Spleen (tissue), 11 donors: ENCODE results near the gene LCN10. TPM values are rescaled to one million over a fixed set of nuclear protein-coding genes. Genes with fewer than 3 reads are reported as not detected.

Source experiments
- DNase-seq: peaks from one replicate; pipeline ENCODE4 v3.0.0-alpha.2; 2020
- H3K27ac ChIP-seq, 8 donors: fragments of 200-600 bp; sonication (generic) in 7 of 8; 1 replicate in 4 of 8; 2 replicates in 4 of 8; pipeline versions ENCODE4 v1.5.0 to v1.8.0; 2016 to 2021; ENCODE audit warnings: inconsistent platforms in 4 of 8, mild to moderate bottlenecking in 4 of 8, moderate library complexity in 1 of 8
- H3K27me3 ChIP-seq, 7 donors: fragments of 200-600 bp; sonication (generic) in 6 of 7; replicated peaks in 1 of 7; 1 replicate in 4 of 7; 2 replicates in 3 of 7; pipeline versions ENCODE4 v1.5.0 to v1.8.0; 2016 to 2021; ENCODE audit warnings: inconsistent platforms in 3 of 7, mild to moderate bottlenecking in 1 of 7
- H3K36me3 ChIP-seq, 6 donors: fragments of 200-600 bp; sonication (generic) in 5 of 6; 1 replicate in 4 of 6; 2 replicates in 2 of 6; pipeline versions ENCODE4 v1.5.0 to v1.8.0; 2016 to 2021; ENCODE audit warnings: inconsistent platforms in 2 of 6
- H3K4me1 ChIP-seq, 6 donors: fragments of 200-600 bp; sonication (generic) in 5 of 6; 1 replicate in 3 of 6; 2 replicates in 3 of 6; pipeline versions ENCODE4 v1.5.0 to v1.8.0; 2016 to 2021; ENCODE audit warnings: inconsistent platforms in 3 of 6
- H3K4me3 ChIP-seq, 8 donors: fragments of 200-600 bp; sonication (generic) in 7 of 8; 1 replicate in 4 of 8; 2 replicates in 4 of 8; pipeline versions ENCODE4 v1.5.0 to v1.8.0; 2016 to 2021; ENCODE audit warnings: inconsistent platforms in 4 of 8, mild to moderate bottlenecking in 4 of 8, moderate library complexity in 2 of 8
- H3K9me3 ChIP-seq, 8 donors: fragments of 200-600 bp; sonication (generic) in 7 of 8; 1 replicate in 4 of 8; 2 replicates in 4 of 8; pipeline versions ENCODE4 v1.5.0 to v1.8.0; 2016 to 2021; ENCODE audit warnings: inconsistent platforms in 4 of 8
- POLR2A ChIP-seq, 3 donors: fragments of 450-650 bp; IDR thresholded peaks; one replicate each; pipeline ENCODE4 v1.5.1; 2017; ENCODE audit warnings: antibody characterized with exemption in 3 of 3, mild to moderate bottlenecking in 1 of 3
- POLR2AphosphoS5 ChIP-seq, 3 donors: sonication (generic); formaldehyde crosslinking; IDR thresholded peaks; one replicate each; pipeline ENCODE4 v1.5.1; 2017; ENCODE audit warnings: antibody characterized with exemption in 3 of 3
- WGBS, 5 donors: extraction: QIAGEN DNeasy Blood & Tissue Kit in 3 of 5; methylation state at CpG; one replicate each; pipeline versions ENCODE4 v1.1.5 to v1.1.7; 2013 to 2018; 5-methylcytosine and 5-hydroxymethylcytosine counted together
- intact Hi-C: fragments of 100-400 bp; cut with DNase I; formaldehyde crosslinking; loops from one replicate; pipeline ENCODE4 v1.15.0; 2023; ENCODE audit warnings: low total_unique reads
- polyA plus RNA-seq, 3 donors: library from polyadenylated mRNA; stranded (reverse); fragments of 200-250 nt; gene quantifications; one replicate each; pipeline ENCODE4 v1.2.1, GENCODE V29; 2013
- total RNA-seq, 7 donors: library from RNA; depleted of rRNA in 3 of 7; stranded (reverse); fragments of >200 nt in 3 of 7; fragmentation: NEBNext Ultra II Directional in 4 of 7; extraction: Animal tissue kit (Norgen Biotek cat#: 25700) in 4 of 7; gene quantifications; one replicate each; pipeline versions ENCODE4 v1.1.0 to v1.2.1, GENCODE V29; 2016 to 2021
- TF ChIP-seq, protein P1 (sequence below), 11 experiments: fragments of 200-600 bp in 7 of 11; fragments of 450-650 bp in 4 of 11; sonication (generic) in 4 of 11; IDR thresholded peaks in 8 of 11; conservative IDR thresholded peaks in 3 of 11; 1 replicate in 7 of 11; 2 replicates in 4 of 11; pipeline versions ENCODE4 v1.4.0 to v1.8.0; 2016 to 2021; ENCODE audit warnings: antibody characterized with exemption in 11 of 11, inconsistent platforms in 4 of 11, mild to moderate bottlenecking in 1 of 11
- donor health status: healthy with polysubstance abuse.
- donor health status: DM: no; HTN: no; CAD: no; lungs with moderate emphysema.
- donor health status: DM: no; HTN: no; CAD: no.
- donor health status: Bipolar disorder and iron deficiency.
- donor health status: healthy.
- donor health status: DM: no; HTN: no; CAD: no.
- donor health status: DM: yes; HTN: yes; CAD: no.

LCN10 gene
- total and polyA plus RNA-seq, 10 donors = 7.2 to 41.3 (median 15.8) TPM

DNA sequence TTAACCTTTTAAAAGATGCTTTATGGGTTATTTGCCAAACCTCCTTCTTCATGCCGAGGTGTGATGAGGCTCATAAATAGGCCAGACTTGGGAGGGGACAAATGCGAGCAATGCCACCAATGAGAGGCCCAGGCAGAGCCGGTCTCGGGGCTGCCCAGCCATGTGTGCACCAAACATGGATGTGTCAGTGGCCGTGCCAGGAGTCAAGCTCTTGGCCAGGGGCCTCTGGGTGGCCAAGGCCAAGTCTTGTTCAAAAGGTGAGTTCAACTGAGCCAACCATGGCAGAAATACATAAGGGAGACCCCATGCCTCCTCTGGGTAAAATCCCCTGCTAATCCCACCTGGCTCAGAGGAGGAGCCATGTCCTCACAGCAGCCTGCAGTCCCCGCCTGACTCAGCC is 32.5 kb upstream of the LCN10 start:
- TF ChIP-seq POLR2A (IDR thresholded peaks at IDR 0.05) = no peak
- TF ChIP-seq, protein P1, sequence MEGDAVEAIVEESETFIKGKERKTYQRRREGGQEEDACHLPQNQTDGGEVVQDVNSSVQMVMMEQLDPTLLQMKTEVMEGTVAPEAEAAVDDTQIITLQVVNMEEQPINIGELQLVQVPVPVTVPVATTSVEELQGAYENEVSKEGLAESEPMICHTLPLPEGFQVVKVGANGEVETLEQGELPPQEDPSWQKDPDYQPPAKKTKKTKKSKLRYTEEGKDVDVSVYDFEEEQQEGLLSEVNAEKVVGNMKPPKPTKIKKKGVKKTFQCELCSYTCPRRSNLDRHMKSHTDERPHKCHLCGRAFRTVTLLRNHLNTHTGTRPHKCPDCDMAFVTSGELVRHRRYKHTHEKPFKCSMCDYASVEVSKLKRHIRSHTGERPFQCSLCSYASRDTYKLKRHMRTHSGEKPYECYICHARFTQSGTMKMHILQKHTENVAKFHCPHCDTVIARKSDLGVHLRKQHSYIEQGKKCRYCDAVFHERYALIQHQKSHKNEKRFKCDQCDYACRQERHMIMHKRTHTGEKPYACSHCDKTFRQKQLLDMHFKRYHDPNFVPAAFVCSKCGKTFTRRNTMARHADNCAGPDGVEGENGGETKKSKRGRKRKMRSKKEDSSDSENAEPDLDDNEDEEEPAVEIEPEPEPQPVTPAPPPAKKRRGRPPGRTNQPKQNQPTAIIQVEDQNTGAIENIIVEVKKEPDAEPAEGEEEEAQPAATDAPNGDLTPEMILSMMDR (IDR thresholded peaks at IDR 0.05 in 8 of 11, conservative IDR thresholded peaks at IDR 0.05 in 3 of 11) = no peak
- TF ChIP-seq POLR2AphosphoS5 (IDR thresholded peaks at IDR 0.05) = no peak
- H3K36me3 ChIP-seq = no peaks in the 10 kb centered on the region
- intact Hi-C loops = no loop called here
- H3K27ac ChIP-seq = no peak overlapping the region
- WGBS, 5 donors = 79 to 97% (median 90%) methylated on average over 5 to 6 of the region's 6 CpGs
- peaks cover 0 to 10% (median 7%) of the 10 kb centered on the region in 8 donors for H3K9me3 ChIP-seq
- peaks cover 0 to 6% (median 0%) of the 10 kb centered on the region in 6 donors for H3K4me1 ChIP-seq
- no peaks in the 10 kb centered on the region for H3K27me3 ChIP-seq
- no peak overlapping the region for H3K4me3 ChIP-seq
- no peak for DNase-seq

DNA sequence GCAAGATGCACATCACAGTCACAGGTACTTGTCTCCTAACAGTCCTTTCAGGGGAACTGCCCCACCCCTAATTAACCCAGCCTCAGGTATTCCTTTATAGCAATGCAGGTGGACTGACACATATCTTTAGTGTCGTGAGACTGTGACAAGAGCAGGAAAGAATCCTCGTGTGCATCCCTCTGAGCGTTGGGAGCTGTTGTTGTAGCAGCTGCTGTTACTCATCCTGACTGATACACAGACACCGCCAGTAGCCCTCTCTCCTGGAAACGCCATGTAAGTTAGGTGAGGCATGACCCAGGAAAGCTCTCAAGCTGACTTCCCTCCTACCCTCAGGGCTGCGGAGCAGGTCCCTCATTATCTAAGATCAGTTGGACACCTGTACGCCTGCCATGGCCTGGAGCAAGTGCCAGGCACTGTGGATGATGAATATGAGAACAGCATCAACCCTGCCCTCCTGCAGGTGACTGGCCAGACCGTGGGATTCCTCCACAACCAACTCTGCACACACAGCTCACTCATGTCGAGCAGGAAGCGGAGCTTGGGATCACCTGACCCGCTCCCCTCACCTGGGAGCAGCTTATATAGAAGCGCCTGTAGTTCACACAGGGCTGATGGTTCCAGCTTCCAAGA is 31.8 kb upstream of the LCN10 start:
- intact Hi-C loops = no loop called here
- H3K4me3 ChIP-seq = no peak overlapping the region
- H3K36me3 ChIP-seq = no peaks in the 10 kb centered on the region
- H3K27me3 ChIP-seq = peaks cover 0 to 4% (median 0%) of the 10 kb centered on the region in 7 donors
- WGBS, 5 donors = 86 to 93% (median 90%) methylated on average over 3 to 12 of the region's 12 CpGs
- DNase-seq = no peak
- no peak overlapping the region for H3K27ac ChIP-seq
- TF ChIP-seq POLR2AphosphoS5 (IDR thresholded peaks at IDR 0.05) = no peak
- peaks cover 0 to 9% (median 2%) of the 10 kb centered on the region in 6 donors for H3K4me1 ChIP-seq
- H3K9me3 ChIP-seq = peaks cover 0 to 10% (median 7%) of the 10 kb centered on the region in 8 donors

DNA sequence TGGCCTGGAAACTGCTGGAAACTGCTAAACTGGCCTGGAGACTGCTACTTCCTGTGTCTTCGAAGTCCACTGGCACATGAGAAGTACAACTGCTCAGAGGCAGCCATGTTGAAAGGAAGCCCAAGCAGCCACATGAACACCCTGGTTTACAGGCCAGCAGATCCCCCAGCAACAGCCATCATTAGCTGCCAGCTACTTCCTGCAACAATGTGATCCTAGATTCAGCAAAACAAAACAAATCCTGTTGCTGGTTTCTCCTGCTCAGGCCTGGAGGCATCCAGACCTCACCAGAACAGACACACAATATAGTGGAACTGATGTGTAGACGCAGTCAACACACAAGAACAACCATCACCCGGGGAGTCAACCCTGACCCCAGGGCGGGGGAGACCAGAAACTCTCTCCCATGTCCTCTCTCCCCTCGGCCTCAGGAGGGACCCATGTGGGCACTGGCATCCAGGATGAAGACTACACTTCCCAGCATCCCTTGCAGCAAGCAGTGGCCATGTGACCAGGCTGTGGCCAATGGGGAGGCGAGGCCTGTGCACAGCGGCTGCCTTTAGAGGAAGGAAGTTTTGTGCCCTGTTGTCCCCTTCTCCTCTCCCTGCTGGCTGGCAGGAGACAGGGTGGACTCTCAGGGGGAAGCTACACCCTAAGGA is 30.8 kb upstream of the LCN10 start:
- 67 to 84% (median 73%) methylated on average over 5 to 7 of the region's 7 CpGs for WGBS, 5 donors
- Histone ChIP-seq H3K4me1 (peaks cover 0 to 9% (median 2%) of the 10 kb centered on the region in 6 donors), H3K27ac (no peak overlapping the region), H3K9me3 (peaks cover 0 to 10% (median 7%) of the 10 kb centered on the region in 8 donors), H3K27me3 (peaks cover 0 to 8% (median 0%) of the 10 kb centered on the region in 7 donors), H3K36me3 (no peaks in the 10 kb centered on the region), H3K4me3 (no peak overlapping the region)
- TF ChIP-seq, protein P1 (IDR thresholded peaks at IDR 0.05 in 8 of 11, conservative IDR thresholded peaks at IDR 0.05 in 3 of 11) = no peak
- peak in 1 of 3 donors; percentile 34 for TF ChIP-seq POLR2AphosphoS5 (IDR thresholded peaks at IDR 0.05)
- intact Hi-C loops = no loop called here
- DNase-seq = peak; percentile 89

DNA sequence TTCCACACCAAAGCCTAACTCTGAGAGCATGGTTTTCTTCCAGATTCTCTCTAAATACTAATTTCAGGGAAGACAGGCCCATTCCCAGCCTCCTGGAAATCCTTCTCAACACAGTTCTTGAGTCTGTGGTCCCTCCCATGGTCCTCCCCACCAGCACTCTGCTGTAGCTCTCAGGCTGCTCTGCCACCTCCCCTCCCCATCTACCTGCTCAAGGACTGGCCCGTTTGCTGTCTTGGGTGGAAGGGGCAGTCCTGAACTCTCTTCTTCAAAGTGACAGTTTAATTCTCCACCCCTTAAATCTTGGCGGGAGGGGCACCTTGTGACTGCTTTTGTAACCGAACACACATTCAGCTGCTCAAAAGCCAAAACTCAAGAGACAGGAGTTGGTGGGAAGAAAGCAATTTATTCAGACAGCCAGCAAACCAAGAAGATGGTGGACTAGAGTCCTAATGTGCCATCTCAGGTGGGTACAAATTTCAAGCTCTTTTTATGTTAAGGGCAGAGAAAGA is 29.2 kb upstream of the LCN10 start:
- Histone ChIP-seq H3K27ac (no peak overlapping the region), H3K9me3 (peaks cover 0 to 10% (median 7%) of the 10 kb centered on the region in 8 donors), H3K4me1 (peaks cover 0 to 18% (median 7%) of the 10 kb centered on the region in 6 donors), H3K27me3 (peaks cover 0 to 22% (median 0%) of the 10 kb centered on the region in 7 donors), H3K36me3 (no peaks in the 10 kb centered on the region), H3K4me3 (no peak overlapping the region)
- no peak for TF ChIP-seq POLR2A (IDR thresholded peaks at IDR 0.05)
- no peak for TF ChIP-seq POLR2AphosphoS5 (IDR thresholded peaks at IDR 0.05)
- TF ChIP-seq, protein P1 (IDR thresholded peaks at IDR 0.05 in 8 of 11, conservative IDR thresholded peaks at IDR 0.05 in 3 of 11) = no peak
- no peak for DNase-seq
- WGBS, 5 donors = 65 to 81% (median 78%) methylated on average over 3 of the region's 3 CpGs
- intact Hi-C loops = no loop called here
